Neural crest cell (in vitro differentiated cells): Measurements from ENCODE around the gene MTSS2. TPM values are rescaled to one million over a fixed set of nuclear protein-coding genes. Genes with fewer than 3 reads are reported as not detected.

Experiments
- DNase-seq: peaks from one replicate; pipeline ENCODE4 v3.0.0; 2021; ENCODE audit warnings: low read depth, mixed read lengths, low spot score
- H3K27ac Mint-ChIP-seq: one replicate; pipeline ENCODE4 v1.8.0; 2021; ENCODE audit warnings: mild to moderate bottlenecking, mixed read lengths; ENCODE audit not compliant: unreplicated experiment
- H3K27me3 Mint-ChIP-seq: 2 replicates; pipeline ENCODE4 v1.8.0; 2021; ENCODE audit warnings: low read depth, mild to moderate bottlenecking, mixed read lengths
- H3K36me3 Mint-ChIP-seq: 2 replicates; pipeline ENCODE4 v1.8.0; 2021; ENCODE audit warnings: low read depth, mild to moderate bottlenecking, mixed read lengths
- H3K4me1 Mint-ChIP-seq: 2 replicates; pipeline ENCODE4 v1.8.0; 2021; ENCODE audit warnings: mixed read lengths
- H3K4me3 Mint-ChIP-seq: one replicate; pipeline ENCODE4 v1.8.0; 2021; ENCODE audit warnings: mild to moderate bottlenecking, mixed read lengths
- H3K9me3 Mint-ChIP-seq: 2 replicates; pipeline ENCODE4 v1.8.0; 2021; ENCODE audit warnings: mixed read lengths
- CTCF ChIP-seq: fragments of 200-600 bp; sonication (generic); conservative IDR thresholded peaks from 2 replicates; pipeline ENCODE4 v1.5.0; 2021; ENCODE audit warnings: antibody characterized with exemption, mild to moderate bottlenecking
- total RNA-seq: library from RNA; stranded (reverse); gene quantifications from 2 replicates; pipeline ENCODE4 v1.2.1, GENCODE V29; 2021

MTSS2 gene
- total RNA-seq, 1 donor from 2014 or later, result 93.3 TPM

- DNase-seq, result no peak
- peaks cover 4% of the 10 kb centered on the region for H3K36me3 Mint-ChIP-seq
- H3K4me1 Mint-ChIP-seq, result peaks cover 29% of the 10 kb centered on the region
- H3K9me3 Mint-ChIP-seq, result no peaks in the 10 kb centered on the region
- no peak for TF ChIP-seq CTCF
- H3K4me3 Mint-ChIP-seq, result no peak overlapping the region
- H3K27ac Mint-ChIP-seq, result no peak overlapping the region
- H3K27me3 Mint-ChIP-seq, result no peaks in the 10 kb centered on the region
These were observed 16.1 kb upstream of the MTSS2 start for GRCh38 chr16:70701998-70702397.

- Mint-ChIP-seq H3K27ac (peak overlapping the region; percentile 78), H3K4me1 (peaks cover 27% of the 10 kb centered on the region), H3K27me3 (no peaks in the 10 kb centered on the region), H3K4me3 (no peak overlapping the region), H3K36me3 (peaks cover 4% of the 10 kb centered on the region), H3K9me3 (no peaks in the 10 kb centered on the region)
- no peak for TF ChIP-seq CTCF
- no peak for DNase-seq
These were observed 15.7 kb upstream of the MTSS2 start for GRCh38 chr16:70701596-70701995.

- peaks cover 4% of the 10 kb centered on the region for H3K36me3 Mint-ChIP-seq
- no peak for DNase-seq
- H3K27me3 Mint-ChIP-seq, result no peaks in the 10 kb centered on the region
- no peak overlapping the region for H3K27ac Mint-ChIP-seq
- H3K4me1 Mint-ChIP-seq, result peaks cover 27% of the 10 kb centered on the region
- peak overlapping the region; percentile 38 for H3K4me3 Mint-ChIP-seq
- no peak for TF ChIP-seq CTCF
- H3K9me3 Mint-ChIP-seq, result no peaks in the 10 kb centered on the region
These were observed 15.2 kb upstream of the MTSS2 start for GRCh38 chr16:70701036-70701435.

GRCh38 chr16:70700101-70701020, 14.5 kb upstream of the MTSS2 start:
- H3K4me3 Mint-ChIP-seq, result no peak overlapping the region
- no peak for DNase-seq
- no peak for TF ChIP-seq CTCF
- H3K27ac Mint-ChIP-seq, result no peak overlapping the region
- H3K36me3 Mint-ChIP-seq, result peaks cover 4% of the 10 kb centered on the region
- H3K4me1 Mint-ChIP-seq, result peaks cover 32% of the 10 kb centered on the region
- no peaks in the 10 kb centered on the region for H3K9me3 Mint-ChIP-seq
- no peaks in the 10 kb centered on the region for H3K27me3 Mint-ChIP-seq

- Mint-ChIP-seq H3K27me3 (no peaks in the 10 kb centered on the region), H3K27ac (peak overlapping the region; percentile 62), H3K4me1 (peaks cover 35% of the 10 kb centered on the region), H3K9me3 (no peaks in the 10 kb centered on the region), H3K4me3 (no peak overlapping the region), H3K36me3 (peaks cover 4% of the 10 kb centered on the region)
- no peak for DNase-seq
- no peak for TF ChIP-seq CTCF
These were observed 13.8 kb upstream of the MTSS2 start for GRCh38 chr16:70699696-70700095.
